ENCODE data around the gene DSP.

The DSP gene

DNA sequence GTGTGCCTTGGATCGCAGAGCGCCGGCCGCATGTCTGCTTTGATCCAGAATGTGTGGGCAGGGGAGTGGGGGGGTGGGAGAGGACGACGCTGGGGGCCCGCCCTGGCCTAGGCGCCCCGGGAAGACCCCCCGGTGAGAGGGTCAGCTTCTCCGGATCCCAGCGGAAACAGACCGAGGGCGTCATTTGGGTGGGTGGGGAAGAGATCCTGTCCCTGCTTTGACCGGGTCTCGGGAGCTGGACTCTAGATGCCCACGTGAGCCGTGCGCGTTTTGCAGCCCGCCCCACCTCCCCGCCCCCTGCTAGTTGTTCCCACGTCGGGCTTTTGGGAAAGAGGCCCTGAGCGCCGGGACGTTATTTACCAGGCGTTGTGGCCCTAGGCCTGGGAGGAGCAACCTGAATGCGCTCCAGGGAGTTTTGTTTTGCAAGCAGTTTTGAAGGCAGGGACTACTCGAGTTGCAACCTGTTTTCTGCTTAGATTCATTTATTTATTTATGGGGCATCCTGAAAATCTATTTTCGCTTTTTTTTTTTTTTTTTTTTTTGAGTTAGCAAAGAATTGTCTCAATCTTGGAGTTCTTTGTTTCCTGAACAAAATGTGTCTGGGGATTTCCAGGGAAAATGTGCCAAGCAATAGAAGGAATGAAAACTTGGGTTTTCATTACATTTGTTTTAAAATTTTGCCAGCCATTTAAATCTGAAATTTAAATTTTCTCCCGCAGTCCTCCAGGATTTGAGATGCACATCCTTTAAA lies 1.6 kb downstream of the DSP start:
- H3K4me3 ChIP-seq: peak overlapping the region; percentile 47 to 53
- H3K36me3 ChIP-seq: no peaks in the 10 kb centered on the region
- H3K4me1 ChIP-seq: peaks cover 0 to 27% (median 24%) of the 10 kb centered on the region in 4 donors
- intact Hi-C loops (cut with DNase I; ENCODE audit: low total_unique reads): no loop called here
- TF ChIP-seq, protein P1, sequence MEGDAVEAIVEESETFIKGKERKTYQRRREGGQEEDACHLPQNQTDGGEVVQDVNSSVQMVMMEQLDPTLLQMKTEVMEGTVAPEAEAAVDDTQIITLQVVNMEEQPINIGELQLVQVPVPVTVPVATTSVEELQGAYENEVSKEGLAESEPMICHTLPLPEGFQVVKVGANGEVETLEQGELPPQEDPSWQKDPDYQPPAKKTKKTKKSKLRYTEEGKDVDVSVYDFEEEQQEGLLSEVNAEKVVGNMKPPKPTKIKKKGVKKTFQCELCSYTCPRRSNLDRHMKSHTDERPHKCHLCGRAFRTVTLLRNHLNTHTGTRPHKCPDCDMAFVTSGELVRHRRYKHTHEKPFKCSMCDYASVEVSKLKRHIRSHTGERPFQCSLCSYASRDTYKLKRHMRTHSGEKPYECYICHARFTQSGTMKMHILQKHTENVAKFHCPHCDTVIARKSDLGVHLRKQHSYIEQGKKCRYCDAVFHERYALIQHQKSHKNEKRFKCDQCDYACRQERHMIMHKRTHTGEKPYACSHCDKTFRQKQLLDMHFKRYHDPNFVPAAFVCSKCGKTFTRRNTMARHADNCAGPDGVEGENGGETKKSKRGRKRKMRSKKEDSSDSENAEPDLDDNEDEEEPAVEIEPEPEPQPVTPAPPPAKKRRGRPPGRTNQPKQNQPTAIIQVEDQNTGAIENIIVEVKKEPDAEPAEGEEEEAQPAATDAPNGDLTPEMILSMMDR (IDR thresholded peaks at IDR 0.05): no peak
- peaks cover 0 to 55% of the 10 kb centered on the region in 2 donors for H3K27me3 ChIP-seq
- no peak overlapping the region for H3K27ac ChIP-seq
- no peaks in the 10 kb centered on the region for H3K9me3 ChIP-seq
- no peak for DNase-seq

GRCh38 chr6:7543789-7544424 lies 2.4 kb downstream of the DSP start:
- TF ChIP-seq, protein P1 (IDR thresholded peaks at IDR 0.05): no peak
- DNase-seq: no peak
- Histone ChIP-seq H3K4me3 (no peak overlapping the region), H3K4me1 (peaks cover 0 to 27% (median 24%) of the 10 kb centered on the region in 4 donors), H3K36me3 (no peaks in the 10 kb centered on the region), H3K27ac (no peak overlapping the region), H3K27me3 (peaks cover 0 to 51% of the 10 kb centered on the region in 2 donors), H3K9me3 (no peaks in the 10 kb centered on the region)
- intact Hi-C loops (cut with DNase I; ENCODE audit: low total_unique reads): no loop called here

- TF ChIP-seq, protein P1 (IDR thresholded peaks at IDR 0.05): no peak
- Histone ChIP-seq H3K27ac (no peak overlapping the region), H3K4me1 (peaks cover 0 to 27% (median 24%) of the 10 kb centered on the region in 4 donors), H3K9me3 (no peaks in the 10 kb centered on the region), H3K4me3 (no peak overlapping the region), H3K27me3 (peaks cover 0 to 44% of the 10 kb centered on the region in 2 donors), H3K36me3 (no peaks in the 10 kb centered on the region)
- DNase-seq: no peak
- intact Hi-C loops (cut with DNase I; ENCODE audit: low total_unique reads): no loop called here
These were observed 3.1 kb downstream of the DSP start for GRCh38 chr6:7544597-7544996.

GRCh38 chr6:7545316-7546019 lies 4.0 kb downstream of the DSP start:
- Histone ChIP-seq H3K36me3 (no peaks in the 10 kb centered on the region), H3K4me1 (peaks cover 0 to 27% (median 23%) of the 10 kb centered on the region in 4 donors), H3K9me3 (no peaks in the 10 kb centered on the region), H3K4me3 (no peak overlapping the region), H3K27ac (no peak overlapping the region), H3K27me3 (peaks cover 0 to 35% of the 10 kb centered on the region in 2 donors)
- intact Hi-C loops (cut with DNase I; ENCODE audit: low total_unique reads): no loop called here
- TF ChIP-seq, protein P1 (IDR thresholded peaks at IDR 0.05): no peak
- no peak for DNase-seq

- TF ChIP-seq, protein P1 (IDR thresholded peaks at IDR 0.05): no peak
- Histone ChIP-seq H3K4me3 (no peak overlapping the region), H3K27me3 (peaks cover 0 to 30% of the 10 kb centered on the region in 2 donors), H3K27ac (no peak overlapping the region), H3K36me3 (no peaks in the 10 kb centered on the region), H3K4me1 (peaks cover 0 to 21% (median 21%) of the 10 kb centered on the region in 4 donors), H3K9me3 (no peaks in the 10 kb centered on the region)
- no peak for DNase-seq
- intact Hi-C loops (cut with DNase I; ENCODE audit: low total_unique reads): no loop called here
These were observed 4.5 kb downstream of the DSP start for GRCh38 chr6:7546020-7546369.
